Hindlimb muscle (tissue), 1 donor: ENCODE measurements around the gene KDM4B. TPM values are rescaled to one million over a fixed set of nuclear protein-coding genes. Genes with fewer than 3 reads are reported as not detected.

Experiments used
- DNase-seq: peaks from one replicate; pipeline ENCODE4 v3.0.0-alpha.2; 2013
- polyA plus RNA-seq: library from polyadenylated mRNA; unstranded; fragments of 120-200 nt; gene quantifications from one replicate; pipeline ENCODE4 v1.2.1, GENCODE V29; 2013; ENCODE audit not compliant: insufficient read length

Gene KDM4B
- polyA plus RNA-seq, 1 donor: 26.1 TPM

DNA sequence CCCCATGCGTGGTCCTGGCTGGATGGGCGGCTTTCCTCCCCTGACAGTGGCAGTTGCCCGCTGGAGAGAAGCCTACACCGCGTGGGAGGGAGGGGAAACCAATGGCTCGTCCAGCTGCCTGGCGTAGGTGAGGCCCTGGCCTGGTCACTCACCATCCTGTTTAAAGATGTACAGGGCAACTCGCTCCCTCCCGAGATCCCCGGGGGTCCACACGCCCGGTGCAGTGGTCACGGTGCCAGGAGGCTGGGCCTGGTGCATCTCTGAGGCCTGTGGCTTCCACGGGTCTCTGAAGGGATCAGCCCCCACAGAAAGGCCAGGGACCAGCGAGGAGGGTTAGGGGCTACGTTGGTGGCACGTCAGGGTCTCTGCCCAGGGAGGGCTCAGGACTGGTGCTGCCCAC lies 156.5 kb downstream of the KDM4B start:
- no peak for DNase-seq

DNA sequence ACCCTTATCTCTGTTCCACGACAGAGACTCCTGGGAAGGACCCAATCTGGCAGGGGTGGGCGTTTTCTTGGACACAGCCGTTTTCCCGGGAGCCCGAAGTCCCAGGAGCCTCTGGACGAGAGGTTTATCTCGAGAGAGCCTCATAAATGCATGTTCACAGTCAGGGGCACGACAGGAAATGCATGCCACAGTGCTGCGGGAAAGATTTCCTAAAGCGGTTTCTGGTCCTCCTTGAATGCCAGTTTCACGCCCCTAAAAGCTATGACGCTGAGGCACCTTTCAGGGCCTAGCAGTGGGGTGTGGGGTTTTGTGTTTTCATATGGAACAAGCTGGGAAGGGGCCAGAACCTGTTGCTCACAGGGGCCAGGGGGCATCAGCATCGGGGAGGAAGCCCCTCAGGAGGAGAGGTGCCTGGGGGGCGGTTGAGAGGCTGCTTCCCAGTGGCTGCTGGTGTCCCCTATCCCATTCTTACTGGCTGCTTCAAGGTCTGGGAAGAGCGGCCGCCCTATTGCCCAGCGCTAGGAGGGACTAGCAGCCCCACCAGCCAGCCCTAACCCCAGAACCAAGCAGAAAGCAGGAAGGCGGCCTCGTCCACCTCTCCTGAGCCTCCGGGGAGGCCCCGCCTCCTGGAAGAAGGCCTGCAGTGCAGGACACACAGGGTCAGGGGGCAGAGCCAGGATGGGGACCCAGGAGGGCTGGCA lies 157.0 kb downstream of the KDM4B start:
- no peak for DNase-seq

DNA sequence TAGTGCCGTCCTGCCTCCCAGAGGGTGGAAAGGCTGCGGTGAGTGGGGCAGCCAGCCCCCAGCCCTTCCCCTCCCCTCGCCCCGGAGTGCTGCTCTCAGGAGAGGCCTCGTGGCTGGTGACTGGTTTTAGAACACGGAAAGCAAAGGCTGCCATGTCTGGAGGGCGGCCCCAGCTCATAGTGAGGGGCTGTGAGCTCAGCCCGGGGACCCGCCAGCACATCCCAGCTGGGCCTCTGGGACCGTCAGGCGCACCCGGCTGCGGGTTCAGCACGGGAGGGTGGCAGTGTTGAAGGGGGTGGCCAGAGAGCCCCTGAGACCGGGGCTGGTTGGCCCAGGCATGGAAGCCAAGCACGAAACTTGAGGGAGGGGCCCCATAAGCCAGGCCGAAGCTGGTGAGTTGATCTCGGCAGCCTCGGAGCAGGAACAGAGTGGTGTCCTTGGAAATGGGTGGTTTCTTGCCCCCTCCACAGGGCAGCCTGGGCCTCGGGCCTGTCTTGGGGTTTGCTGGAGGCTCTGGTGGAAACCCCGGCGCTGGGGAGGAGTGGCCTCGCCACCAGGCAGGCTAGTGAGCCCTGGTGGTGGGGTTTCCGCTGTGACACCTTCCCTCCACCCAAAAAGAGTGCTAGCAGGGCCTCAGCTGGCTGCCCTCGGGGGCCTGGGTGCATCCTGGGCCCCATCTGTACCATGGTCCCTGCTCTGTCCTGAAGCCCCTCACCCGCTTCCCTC lies 157.7 kb downstream of the KDM4B start:
- no peak for DNase-seq

DNA sequence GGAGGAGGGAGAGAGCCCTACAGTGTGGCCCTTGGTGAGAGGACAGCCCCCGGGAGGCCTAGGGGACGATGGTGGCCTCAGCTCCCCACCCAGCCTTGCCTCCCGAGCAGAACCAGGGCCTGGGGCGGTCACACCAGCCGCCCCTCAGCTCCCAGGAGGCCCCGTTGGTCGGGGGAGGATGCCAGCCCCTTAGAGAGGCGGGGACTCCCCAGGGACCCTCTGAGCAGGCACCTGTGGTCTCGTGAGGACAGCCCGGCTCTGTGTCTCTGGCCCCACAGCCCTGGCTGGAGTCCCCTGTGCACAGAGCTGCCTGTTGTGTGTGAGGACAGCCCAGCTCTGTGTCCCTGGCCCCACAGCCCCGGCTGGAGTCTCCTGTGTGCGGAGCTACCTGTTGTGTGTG lies 158.8 kb downstream of the KDM4B start:
- no peak for DNase-seq

DNA sequence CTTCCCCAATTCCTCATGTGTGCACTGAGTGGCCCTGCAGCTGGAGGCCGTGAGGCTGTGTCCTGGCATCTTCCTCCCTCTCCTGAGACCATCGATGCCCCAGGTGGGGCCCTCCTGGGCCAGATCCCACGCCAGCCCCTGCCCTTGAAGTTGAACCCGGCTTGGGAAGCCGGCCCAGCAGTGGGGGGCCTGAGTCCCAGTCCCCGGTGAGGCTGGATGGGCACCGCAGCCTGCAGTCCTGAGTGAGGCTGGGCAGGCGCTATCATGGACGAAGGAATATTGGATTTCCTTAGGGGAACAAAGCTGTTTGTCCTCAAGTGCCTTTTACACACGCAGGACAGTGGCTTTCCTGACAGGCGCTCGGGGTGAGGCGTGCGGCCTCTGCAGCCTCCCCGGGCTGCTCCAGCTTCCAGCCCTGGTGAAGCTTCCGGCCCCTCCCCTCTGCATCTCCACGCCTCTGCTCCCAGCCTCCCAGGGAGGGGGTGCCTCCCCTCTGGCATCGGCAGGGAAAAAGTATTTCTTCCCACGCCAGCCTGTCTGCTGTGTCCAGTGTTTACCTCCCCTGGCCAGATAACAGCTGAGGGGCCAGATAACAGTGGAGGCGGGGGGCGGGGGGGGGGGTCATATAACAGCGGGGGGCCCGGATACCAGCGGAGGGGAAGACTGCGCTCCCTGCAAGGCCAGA lies 159.5 kb downstream of the KDM4B start:
- DNase-seq: peak; percentile 62

DNA sequence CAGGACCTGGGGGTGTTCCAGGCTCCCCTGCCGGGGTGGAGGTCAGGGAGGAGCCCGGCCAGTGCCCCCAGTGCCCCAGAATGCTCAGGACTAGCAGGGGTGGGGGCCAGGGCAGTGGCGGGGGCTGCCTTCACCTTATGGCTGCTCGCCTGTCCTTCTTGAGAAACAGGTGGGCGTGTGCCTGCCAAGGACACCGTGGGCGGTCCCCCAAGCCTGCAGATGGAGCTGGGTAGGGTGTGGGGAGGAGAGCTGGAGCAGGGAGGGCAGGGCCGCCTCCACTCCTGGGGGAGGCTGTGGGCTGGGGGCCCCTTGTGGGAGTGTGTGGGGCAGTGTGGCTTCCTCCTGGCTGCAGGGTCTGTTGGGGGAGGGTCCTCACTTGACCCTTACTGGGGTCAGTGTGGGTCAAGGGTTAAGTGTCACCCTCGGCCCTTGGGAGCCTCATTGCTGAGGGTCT lies 160.1 kb downstream of the KDM4B start:
- DNase-seq: no peak

DNA sequence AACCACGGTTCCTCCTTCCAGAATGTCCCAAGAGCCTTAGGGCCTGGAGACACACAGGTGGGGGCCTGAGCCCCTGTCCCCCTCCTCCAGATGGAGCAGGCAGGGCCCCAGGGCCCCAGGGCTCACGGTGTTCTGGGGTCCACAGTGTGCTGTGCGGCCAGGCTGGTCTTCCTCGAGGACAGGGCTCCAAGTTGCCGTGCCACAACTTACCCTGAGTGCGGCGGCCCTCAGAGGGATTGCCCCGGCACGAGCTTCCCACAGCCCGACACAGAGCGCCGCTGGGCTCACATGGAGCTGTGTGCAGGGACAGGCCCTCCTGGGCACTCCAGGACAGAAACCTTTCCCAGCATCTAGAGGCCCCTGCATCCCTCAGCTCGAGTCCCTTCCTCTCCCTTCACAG lies 160.8 kb downstream of the KDM4B start:
- no peak for DNase-seq

DNA sequence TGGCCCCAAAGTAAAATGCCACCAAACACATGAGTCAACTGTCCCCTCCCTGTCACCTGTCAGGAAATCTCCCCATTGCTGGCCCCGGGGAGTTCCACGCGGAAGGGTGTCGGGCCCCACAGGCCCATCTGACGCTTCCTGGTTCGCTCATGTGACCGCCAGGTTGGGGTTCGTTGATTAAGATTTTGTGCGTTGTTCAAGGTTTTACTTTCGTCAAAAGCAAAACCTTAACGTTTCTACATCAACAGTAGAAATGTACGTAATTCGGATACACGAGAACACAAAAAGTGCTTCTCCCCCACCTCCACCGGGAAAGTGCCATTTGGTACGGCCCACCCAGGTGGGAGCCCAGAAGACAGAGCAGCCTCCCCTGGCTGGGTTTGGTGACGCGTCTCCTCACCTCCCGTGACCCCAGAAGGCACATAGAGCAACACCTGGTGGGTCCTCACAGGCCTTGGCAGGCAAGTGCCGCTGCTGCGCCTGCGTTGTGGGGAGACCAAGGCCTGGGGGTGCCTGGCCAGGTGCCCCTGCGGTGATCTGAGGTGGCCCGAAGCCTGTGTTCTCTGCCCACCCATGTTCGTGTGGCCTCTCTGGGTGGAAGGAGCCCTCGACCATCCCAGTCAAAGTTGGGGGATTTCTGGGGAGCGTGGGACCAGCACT lies 161.6 kb downstream of the KDM4B start:
- no peak for DNase-seq

DNA sequence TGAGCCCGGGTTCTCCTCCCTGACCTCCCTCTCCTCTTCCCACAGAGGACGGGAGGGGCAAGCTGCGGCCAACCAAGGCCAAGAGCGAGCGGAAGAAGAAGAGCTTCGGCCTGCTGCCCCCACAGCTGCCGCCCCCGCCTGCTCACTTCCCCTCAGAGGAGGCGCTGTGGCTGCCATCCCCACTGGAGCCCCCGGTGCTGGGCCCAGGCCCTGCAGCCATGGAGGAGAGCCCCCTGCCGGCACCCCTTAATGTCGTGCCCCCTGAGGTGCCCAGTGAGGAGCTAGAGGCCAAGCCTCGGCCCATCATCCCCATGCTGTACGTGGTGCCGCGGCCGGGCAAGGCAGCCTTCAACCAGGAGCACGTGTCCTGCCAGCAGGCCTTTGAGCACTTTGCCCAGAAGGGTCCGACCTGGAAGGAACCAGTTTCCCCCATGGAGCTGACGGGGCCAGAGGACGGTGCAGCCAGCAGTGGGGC lies 162.2 kb downstream of the KDM4B start:
- no peak for DNase-seq

DNA sequence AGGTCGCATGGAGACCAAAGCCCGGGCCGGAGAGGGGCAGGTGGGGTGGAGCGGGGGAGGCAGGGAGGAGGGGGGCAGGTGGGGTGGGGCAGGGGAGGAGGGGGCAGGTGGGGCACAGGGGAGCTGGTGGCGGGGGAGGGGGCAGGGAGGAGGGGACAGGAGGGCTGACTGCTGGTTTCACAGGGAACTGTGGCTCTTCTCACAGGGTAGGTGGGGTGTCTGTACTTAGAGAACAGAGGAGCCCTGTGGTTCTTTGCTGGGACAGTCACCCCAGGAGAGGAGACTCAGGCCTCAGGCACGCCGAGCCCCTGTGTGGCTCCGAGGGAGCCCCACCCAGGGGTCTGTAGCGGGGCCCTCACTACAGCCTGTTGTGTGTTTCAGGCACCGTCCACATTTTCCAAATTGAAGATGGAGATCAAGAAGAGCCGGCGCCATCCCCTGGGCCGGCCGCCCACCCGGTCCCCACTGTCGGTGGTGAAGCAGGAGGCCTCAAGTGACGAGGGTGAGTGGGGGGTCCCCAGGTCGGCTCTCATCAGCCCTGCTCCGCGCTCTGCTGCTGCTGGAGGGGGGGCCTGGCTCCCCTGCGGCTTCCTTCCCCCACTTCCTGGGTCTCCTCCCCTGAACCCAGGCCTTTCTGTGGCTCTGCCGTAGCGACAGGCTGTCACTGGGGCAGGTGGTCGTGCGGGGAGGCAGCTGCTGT lies 162.7 kb downstream of the KDM4B start:
- no peak for DNase-seq

DNA sequence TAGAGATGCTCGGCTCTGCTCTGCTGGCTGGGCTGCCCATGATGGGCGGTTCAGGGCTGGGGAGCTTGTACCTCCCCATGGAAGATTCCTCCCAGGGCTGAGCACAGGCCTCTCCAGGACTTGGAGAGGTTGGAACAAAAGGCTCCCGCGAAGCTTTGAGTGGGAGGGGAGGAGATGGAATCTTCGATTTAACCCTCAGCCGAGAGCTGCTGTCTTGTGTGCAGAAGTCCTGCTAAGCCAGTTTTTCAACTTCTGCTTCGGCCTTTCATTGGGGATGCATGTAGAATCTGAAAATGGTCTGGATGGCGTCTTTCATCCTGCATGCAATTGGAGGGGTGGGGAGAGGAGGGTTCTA lies 163.3 kb downstream of the KDM4B start:
- no peak for DNase-seq

DNA sequence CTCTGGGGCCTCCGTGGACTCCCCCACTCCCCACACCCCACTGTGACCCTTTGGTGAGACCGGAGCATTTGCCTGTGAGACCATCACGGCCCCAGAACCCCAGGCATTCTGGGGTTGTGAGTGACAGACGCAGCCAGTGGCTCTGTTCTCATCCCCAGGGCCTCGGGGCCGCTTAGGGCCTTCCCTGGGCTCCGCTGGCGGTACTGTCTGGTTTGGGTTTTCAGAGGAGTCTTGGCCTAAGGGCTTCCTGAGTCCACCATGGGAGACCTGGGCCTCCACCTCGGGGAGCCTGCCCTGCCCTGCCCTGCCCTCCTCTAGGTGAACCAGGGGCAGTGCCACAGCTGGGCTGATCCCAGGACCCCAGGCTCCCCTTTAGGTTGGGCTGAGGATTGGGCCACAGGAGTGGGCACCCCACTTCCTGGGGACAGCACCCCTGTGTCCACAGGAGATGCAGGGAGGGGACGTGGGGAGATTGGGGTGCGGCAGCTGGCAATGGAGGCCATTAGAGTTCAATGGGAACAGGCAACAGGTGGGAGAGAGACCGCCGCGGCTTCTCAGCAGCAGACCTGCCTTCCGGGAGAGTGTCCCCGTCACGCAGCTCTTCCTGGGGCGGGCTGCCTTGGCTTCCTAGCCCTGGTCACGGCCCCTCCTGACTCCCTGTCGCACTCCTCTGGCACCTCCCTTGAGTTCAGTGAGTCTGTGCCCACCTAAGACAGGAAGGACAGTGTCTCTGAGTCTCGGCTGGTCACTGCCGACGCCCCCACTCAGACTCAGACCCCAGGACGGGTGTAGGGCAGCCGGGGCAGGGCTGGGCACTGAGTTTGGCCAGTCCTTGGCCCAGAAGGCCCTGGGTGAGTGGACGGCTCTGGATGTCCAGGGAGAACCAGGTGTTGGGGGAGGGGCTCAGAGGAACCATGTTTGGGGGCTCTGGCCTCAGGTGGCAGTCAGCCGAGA lies 164.1 kb downstream of the KDM4B start:
- DNase-seq: no peak

DNA sequence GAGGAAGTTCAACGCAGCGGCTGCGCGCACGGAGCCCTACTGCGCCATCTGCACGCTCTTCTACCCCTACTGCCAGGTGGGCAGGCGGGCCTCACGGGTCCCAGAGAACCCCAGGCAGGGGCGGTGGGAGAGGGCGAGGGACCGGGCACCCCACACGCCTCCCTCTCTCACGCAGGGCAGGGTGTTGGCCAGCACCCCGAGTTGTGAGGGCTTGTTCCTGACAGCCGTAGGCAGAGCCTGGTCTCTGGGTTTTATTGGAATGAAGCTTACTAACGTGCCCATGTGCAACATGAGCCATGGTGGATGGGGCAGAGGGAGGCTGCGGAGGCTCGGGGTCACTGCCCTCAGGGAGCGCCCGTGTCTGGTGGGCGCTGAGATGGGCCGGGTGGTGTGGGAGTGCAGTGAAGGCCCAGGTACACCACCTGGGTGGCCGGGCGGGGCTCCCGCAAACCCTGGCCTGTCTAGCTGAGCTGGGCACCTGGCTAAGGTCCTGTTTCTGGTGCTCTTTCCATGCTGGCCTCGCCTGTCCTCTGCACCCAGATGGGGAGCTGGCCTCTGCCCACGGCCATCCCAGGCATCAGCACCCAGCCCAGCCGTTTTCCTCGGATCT lies 165.2 kb downstream of the KDM4B start:
- no peak for DNase-seq

DNA sequence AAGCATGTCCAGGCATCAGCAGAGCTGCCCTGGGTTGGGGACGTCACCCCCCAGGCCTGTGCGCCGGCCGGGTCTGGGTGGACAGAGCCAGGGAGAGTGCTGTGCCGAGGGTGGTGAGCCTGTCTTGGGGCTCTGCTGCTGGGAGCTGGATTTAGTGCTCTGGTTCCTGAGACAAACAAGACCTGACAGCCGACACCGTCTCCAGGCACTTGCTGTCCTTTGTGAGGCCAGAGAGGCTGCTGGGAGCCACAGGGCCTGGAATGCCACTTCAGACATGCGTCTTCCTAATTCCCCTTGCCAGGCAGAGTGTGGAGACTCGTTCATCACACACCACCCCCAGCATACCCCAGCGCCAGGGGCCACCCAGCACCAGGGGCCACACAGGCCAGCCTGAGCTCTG lies 165.8 kb downstream of the KDM4B start:
- DNase-seq: no peak

DNA sequence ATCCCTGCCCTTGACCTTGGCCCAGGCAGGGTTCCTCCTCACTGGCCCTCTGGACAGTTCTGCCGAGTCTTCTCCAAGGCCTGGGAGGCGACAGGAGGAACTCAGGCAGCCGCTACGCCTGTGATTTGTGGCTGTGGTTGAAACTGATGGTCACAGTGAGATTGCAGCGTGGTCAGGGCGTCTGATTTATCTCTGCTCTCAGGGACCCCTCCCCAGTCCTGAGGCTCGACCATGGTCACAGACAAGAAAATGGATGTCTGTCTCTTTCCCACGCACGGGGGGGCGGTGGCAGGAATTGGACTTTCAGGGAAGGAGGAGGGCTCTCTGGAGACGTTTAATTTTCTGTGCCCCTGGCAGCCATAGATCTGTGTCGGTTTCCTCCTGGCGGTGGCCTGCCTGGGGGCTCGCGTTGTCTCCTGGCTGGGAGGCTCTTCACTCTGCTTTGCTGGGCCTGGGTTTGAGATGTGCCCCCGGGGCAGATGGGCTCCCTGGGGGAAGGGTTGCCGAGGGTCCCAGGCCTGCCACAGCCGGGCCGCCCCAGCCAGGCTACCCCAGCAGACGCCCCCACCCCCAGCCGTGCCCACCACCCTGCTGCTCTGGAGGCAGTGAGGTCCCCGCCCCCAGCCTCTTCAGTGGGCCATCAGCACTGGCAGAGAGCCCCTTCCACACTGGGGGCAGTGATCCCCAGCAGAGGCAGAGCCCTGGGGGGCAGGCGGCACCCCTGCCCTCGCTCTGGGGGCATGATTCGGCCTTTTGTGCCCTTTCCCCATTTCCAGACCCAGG lies 167.4 kb downstream of the KDM4B start:
- no peak for DNase-seq

DNA sequence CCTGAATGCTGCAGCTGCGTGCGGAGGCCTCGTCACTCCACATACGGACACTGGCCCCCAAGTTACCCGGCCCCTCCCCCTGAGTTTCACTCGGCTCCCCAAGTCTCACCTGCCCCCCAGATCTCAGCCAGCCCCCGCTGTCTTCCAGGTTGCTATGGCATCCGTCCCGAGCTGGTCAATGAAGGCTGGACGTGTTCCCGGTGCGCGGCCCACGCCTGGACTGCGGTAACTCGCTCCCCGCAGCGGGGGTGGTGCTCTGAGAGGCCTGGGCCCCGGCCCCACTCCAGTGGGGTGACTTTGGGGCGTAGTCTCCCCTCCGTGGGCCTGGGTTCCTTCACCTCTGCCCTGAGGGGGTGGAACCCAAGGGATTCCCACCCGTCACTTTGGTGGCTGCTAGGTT lies 168.2 kb downstream of the KDM4B start:
- DNase-seq: no peak

DNA sequence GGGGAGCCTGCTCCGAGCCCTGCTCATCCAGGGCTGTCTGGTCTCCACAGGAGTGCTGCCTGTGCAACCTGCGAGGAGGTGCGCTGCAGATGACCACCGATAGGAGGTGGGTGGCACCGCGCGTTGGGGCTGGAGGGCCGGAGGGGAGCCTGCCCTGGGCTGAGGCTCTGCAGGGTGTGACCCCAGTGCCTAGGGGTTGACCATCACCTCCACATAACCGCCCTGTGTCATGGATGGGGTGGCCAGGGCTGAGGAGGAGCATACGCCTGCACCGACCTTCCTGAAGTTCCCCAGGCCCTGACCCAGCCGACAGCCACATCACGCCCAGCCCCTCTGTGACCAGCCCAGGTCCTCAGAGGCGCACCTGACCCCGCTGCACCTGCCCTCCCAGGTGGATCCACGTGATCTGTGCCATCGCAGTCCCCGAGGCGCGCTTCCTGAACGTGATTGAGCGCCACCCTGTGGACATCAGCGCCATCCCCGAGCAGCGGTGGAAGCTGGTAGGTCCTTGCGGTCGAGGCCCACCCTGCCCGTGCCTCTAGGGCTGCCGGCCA lies 168.7 kb downstream of the KDM4B start:
- DNase-seq: no peak

DNA sequence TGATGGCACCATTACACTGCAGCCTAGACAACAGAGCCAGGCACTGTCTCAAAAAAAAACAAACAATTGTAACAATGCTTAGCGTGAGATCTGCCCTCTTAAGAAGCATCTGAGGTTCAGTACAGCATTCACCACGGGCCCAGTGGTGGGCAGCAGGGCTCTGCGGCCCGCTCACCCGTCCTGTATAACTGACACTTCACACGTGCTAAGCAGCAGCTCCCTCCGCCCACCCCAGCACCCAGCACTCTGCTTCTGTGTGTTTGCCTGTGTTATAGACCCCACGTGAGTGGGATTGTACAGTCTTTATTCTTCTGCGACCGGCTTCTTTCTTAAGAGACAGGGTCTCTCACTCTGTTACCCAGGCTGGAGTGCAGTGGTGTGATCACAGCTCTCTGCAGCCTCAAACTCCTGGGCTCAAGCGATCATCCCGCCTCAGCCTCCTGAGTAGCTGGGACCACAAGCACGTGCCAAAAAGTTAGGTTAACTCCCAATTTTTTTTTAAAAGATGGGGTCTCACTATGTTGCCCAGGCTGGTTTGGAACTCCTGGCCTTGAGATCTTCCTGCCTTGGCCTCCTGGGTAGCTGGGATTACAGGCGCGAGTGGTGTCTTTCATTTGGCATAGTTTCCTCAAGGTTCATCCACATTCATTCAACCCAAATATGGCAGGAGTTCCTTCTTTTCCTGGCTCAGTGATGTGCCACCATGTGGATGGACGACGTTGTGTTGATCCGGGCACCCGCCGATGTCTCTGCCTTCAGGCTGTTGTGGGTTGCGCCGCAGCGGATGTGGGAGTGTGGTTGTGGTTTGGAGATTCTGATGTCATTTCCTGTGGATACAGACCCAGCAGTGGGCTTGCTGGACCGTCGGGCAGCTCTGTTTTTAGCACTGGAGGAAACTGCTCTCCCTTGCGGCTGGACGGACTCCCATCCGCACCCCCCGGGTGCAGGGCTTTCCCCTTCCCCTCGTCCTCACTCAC lies 170.0 kb downstream of the KDM4B start:
- DNase-seq: no peak
